Bronchial epithelial cell (primary cell): ENCODE measurements around the gene DIDO1. TPM values are rescaled to one million over a fixed set of nuclear protein-coding genes. Genes with fewer than 3 reads are reported as not detected.

Experiments
- DNase-seq: peaks from one replicate; pipeline ENCODE4 v3.0.0-alpha.2; 2010; ENCODE audit warnings: low read depth
- FAIRE-seq: peaks from 2 replicates; lab custom pipeline; 2011; peaks lifted over from hg19 to GRCh38; lab: Jason Lieb, UNC
- H3K27me3 ChIP-seq: 2 replicates; pipeline ENCODE4 v1.5.1; 2011; ENCODE audit warnings: low read length; ENCODE audit not compliant: control insufficient read depth, insufficient read depth
- H3K36me3 ChIP-seq: 2 replicates; pipeline ENCODE4 v1.5.1; 2011; ENCODE audit warnings: low read length; ENCODE audit not compliant: control insufficient read depth, insufficient read depth
- H3K4me3 ChIP-seq: 2 replicates; pipeline ENCODE4 v1.5.1; 2011; ENCODE audit warnings: mild to moderate bottlenecking, low read depth, low read length, control low read depth
- CTCF ChIP-seq: IDR thresholded peaks from 2 replicates; pipeline ENCODE4 v1.5.1; 2011; ENCODE audit warnings: mild to moderate bottlenecking, moderate library complexity, low read length, control low read depth, inconsistent platforms; ENCODE audit not compliant: insufficient read depth, severe bottlenecking
- total RNA-seq: library from RNA; depleted of rRNA; stranded (reverse); fragments of >200 nt; gene quantifications from 2 replicates; pipeline ENCODE4 v1.2.1, GENCODE V29; 2014

Gene DIDO1
- total RNA-seq, 1 donor from 2014 or later: 26.9 TPM

GRCh38 chr20:62947532-62948300 lies 21.4 kb upstream of the DIDO1 start:
- peaks cover 28% of the 10 kb centered on the region for H3K36me3 ChIP-seq

GRCh38 chr20:62946918-62947317 lies 20.6 kb upstream of the DIDO1 start:
- no peak for DNase-seq
- peaks cover 30% of the 10 kb centered on the region for H3K36me3 ChIP-seq
- no peaks in the 10 kb centered on the region for H3K27me3 ChIP-seq
- no peak for FAIRE-seq
- no peak overlapping the region for H3K4me3 ChIP-seq
- TF ChIP-seq CTCF: no peak

More at GRCh38 chr20:62947532-62948300, 21.4 kb upstream of the DIDO1 start:
- Histone ChIP-seq H3K4me3 (no peak overlapping the region), H3K27me3 (no peaks in the 10 kb centered on the region)
- DNase-seq (no peak), FAIRE-seq (no peak)
- TF ChIP-seq CTCF: no peak

GRCh38 chr20:62945771-62946339 lies 19.6 kb upstream of the DIDO1 start:
- TF ChIP-seq CTCF: no peak
- Histone ChIP-seq H3K27me3 (no peaks in the 10 kb centered on the region), H3K36me3 (peaks cover 33% of the 10 kb centered on the region), H3K4me3 (no peak overlapping the region)
- no peak for DNase-seq
- no peak for FAIRE-seq

GRCh38 chr20:62944746-62945145 lies 18.4 kb upstream of the DIDO1 start:
- no peak for FAIRE-seq
- Histone ChIP-seq H3K27me3 (no peaks in the 10 kb centered on the region), H3K4me3 (no peak overlapping the region), H3K36me3 (peaks cover 33% of the 10 kb centered on the region)
- no peak for DNase-seq
- TF ChIP-seq CTCF: no peak

DNA sequence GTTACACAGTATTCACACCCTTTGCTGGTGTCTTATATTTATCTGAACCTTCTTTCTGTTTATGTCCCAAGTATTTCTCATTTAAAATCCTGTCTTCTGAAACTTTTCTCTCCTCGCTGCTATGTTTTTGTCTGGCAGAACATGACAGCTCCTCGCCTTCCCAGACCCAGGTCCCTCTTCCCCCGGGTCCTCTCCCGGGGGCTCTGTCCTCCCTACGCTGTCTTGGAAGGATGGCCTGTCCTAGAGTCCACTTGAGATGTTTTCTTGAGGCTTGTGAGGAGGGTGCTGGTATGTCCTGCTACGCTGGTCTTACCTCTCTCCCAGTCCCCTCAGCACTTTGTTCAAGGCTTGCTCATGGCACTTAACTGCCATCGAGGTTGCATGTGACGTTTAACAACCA lies 17.9 kb upstream of the DIDO1 start:
- no peaks in the 10 kb centered on the region for H3K27me3 ChIP-seq
- no peak for DNase-seq
- TF ChIP-seq CTCF: no peak
- FAIRE-seq: no peak
- H3K4me3 ChIP-seq: no peak overlapping the region
- peaks cover 32% of the 10 kb centered on the region for H3K36me3 ChIP-seq

DNA sequence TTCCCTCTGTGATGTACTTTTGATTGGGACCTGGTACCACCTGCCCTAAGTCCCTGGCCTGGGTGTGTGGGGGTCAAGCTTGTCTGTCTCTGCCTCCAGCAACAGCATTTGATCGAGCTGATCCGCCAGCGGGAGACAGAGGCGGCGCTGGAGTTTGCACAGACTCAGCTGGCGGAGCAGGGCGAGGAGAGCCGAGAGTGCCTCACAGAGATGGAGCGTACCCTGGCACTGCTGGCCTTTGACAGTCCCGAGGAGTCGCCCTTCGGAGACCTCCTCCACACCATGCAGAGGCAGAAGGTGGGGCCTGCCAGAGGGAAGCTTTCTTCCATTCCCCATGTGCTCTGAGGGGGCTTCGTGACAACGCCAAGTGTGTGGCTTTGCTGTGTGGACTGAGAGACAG lies 17.1 kb upstream of the DIDO1 start:
- Histone ChIP-seq H3K4me3 (no peak overlapping the region), H3K36me3 (peaks cover 29% of the 10 kb centered on the region), H3K27me3 (no peaks in the 10 kb centered on the region)
- DNase-seq (no peak), FAIRE-seq (no peak)
- TF ChIP-seq CTCF: no peak
